GM23338 (cell line): ENCODE data around the gene GBE1. TPM values are rescaled to one million over a fixed set of nuclear protein-coding genes. Genes with fewer than 3 reads are reported as not detected.

ENCODE experiments used
- ATAC-seq: fragments of 200-7000 bp; cut with Tn5 transposase; 3 replicates; pipeline ENCODE4 v1.9.1; 2020
- DNase-seq: peaks from one replicate; pipeline ENCODE4 v3.0.0-alpha.2; 2015; ENCODE audit warnings: low spot score
- H2AFZ ChIP-seq: fragments of 200-600 bp; sonication (generic); 2 replicates; pipeline ENCODE4 v1.8.0; 2016; ENCODE audit warnings: antibody characterized with exemption, mild to moderate bottlenecking, moderate library complexity
- H3F3A ChIP-seq: fragments of 200-600 bp; sonication (generic); replicated peaks from 2 replicates; pipeline ENCODE4 v1.8.0; 2017; ENCODE audit warnings: antibody characterized with exemption, mixed run types, low read depth
- H3K27ac ChIP-seq: fragments of 200-600 bp; sonication (generic); 2 replicates; pipeline ENCODE4 v1.6.1; 2016; ENCODE audit warnings: low read depth
- H3K27me3 ChIP-seq: fragments of 200-600 bp; sonication (generic); 2 replicates; pipeline ENCODE4 v1.8.0; 2016; ENCODE audit warnings: mild to moderate bottlenecking, mixed run types, moderate library complexity; ENCODE audit not compliant: insufficient read depth
- H3K36me3 ChIP-seq: fragments of 200-600 bp; sonication (generic); 2 replicates; pipeline ENCODE4 v1.8.0; 2016; ENCODE audit warnings: mild to moderate bottlenecking; ENCODE audit not compliant: insufficient read depth
- H3K4me1 ChIP-seq: fragments of 200-600 bp; sonication (generic); 2 replicates; pipeline ENCODE4 v1.8.0; 2016; ENCODE audit warnings: mild to moderate bottlenecking, moderate library complexity; ENCODE audit not compliant: insufficient read depth
- H3K4me2 ChIP-seq: fragments of 200-600 bp; sonication (generic); 2 replicates; pipeline ENCODE4 v1.7.1; 2017; ENCODE audit warnings: mixed run types
- H3K4me3 ChIP-seq: fragments of 200-600 bp; sonication (generic); 2 replicates; pipeline ENCODE4 v1.6.1; 2016; ENCODE audit warnings: mixed run types
- H3K79me2 ChIP-seq: fragments of 200-600 bp; sonication (generic); replicated peaks from 2 replicates; pipeline ENCODE4 v1.8.0; 2017; ENCODE audit warnings: mild to moderate bottlenecking; ENCODE audit not compliant: insufficient read depth
- H3K9me2 ChIP-seq: fragments of 200-600 bp; sonication (generic); 2 replicates; pipeline ENCODE4 v1.8.0; 2017; ENCODE audit not compliant: insufficient read depth
- H4K20me1 ChIP-seq: fragments of 200-600 bp; sonication (generic); replicated peaks from 2 replicates; pipeline ENCODE4 v1.8.0; 2017; ENCODE audit warnings: mild to moderate bottlenecking; ENCODE audit not compliant: insufficient read depth
- H3K27ac Mint-ChIP-seq: 2 replicates; pipeline ENCODE4 v1.8.0; 2020; ENCODE audit warnings: inconsistent platforms, mild to moderate bottlenecking, moderate library complexity, mixed read lengths
- H3K27me3 Mint-ChIP-seq: 3 replicates; pipeline ENCODE4 v1.8.0; 2022; ENCODE audit warnings: low read depth, mild to moderate bottlenecking, moderate library complexity, mixed read lengths, inconsistent platforms; ENCODE audit not compliant: insufficient read depth, poor library complexity
- H3K36me3 Mint-ChIP-seq: 3 replicates; pipeline ENCODE4 v1.8.0; 2021; ENCODE audit warnings: low read depth, mild to moderate bottlenecking, inconsistent platforms, moderate library complexity, mixed read lengths
- H3K4me1 Mint-ChIP-seq: 3 replicates; pipeline ENCODE4 v1.8.0; 2020; ENCODE audit warnings: mild to moderate bottlenecking, inconsistent platforms, mixed read lengths
- H3K4me3 Mint-ChIP-seq: 3 replicates; pipeline ENCODE4 v1.8.0; 2021; ENCODE audit warnings: moderate library complexity, mild to moderate bottlenecking, inconsistent platforms, mixed read lengths
- H3K9me3 Mint-ChIP-seq: 3 replicates; pipeline ENCODE4 v1.8.0; 2020; ENCODE audit warnings: moderate library complexity, mild to moderate bottlenecking, inconsistent platforms, mixed read lengths
- CREB1 ChIP-seq: fragments of 250-450 bp; sonication (Bioruptor Pico); IDR thresholded peaks from 2 replicates; pipeline ENCODE4 v1.5.0; 2020; ENCODE audit warnings: low read depth, mild to moderate bottlenecking, moderate library complexity
- CTCF ChIP-seq, 2 experiments: fragments of 200-600 bp in 1 of 2; sonication (generic) in 1 of 2; conservative IDR thresholded peaks; 2 replicates each; pipeline versions ENCODE4 v1.5.1 to v1.6.1; 2016 to 2017; ENCODE audit warnings: antibody characterized with exemption in 2 of 2, low read depth in 2 of 2, mild to moderate bottlenecking in 2 of 2, moderate library complexity in 1 of 2
- ETS1 ChIP-seq: IDR thresholded peaks from 2 replicates; pipeline ENCODE4 v1.6.1; 2016; ENCODE audit warnings: antibody characterized with exemption
- EZH2 ChIP-seq: fragments of 200-600 bp; sonication (generic); IDR thresholded peaks from one replicate; pipeline ENCODE4 v1.8.0; 2017; ENCODE audit warnings: antibody characterized with exemption, mild to moderate bottlenecking, low read depth; ENCODE audit not compliant: unreplicated experiment
- EZH2phosphoT487 ChIP-seq: fragments of 200-600 bp; sonication (generic); IDR thresholded peaks from one replicate; pipeline ENCODE4 v1.8.1; 2018; ENCODE audit warnings: antibody characterized with exemption; ENCODE audit not compliant: unreplicated experiment
- JUNB ChIP-seq: IDR thresholded peaks from one replicate; pipeline ENCODE4 v1.6.1; 2016; ENCODE audit warnings: antibody characterized with exemption; ENCODE audit not compliant: unreplicated experiment
- NANOG ChIP-seq: IDR thresholded peaks from 2 replicates; pipeline ENCODE4 v1.6.1; 2016; ENCODE audit warnings: antibody characterized with exemption, borderline replicate concordance
- POLR2AphosphoS5 ChIP-seq: IDR thresholded peaks from 2 replicates; pipeline ENCODE4 v1.6.1; 2016; ENCODE audit warnings: antibody characterized with exemption, low read depth
- REST ChIP-seq: IDR thresholded peaks from one replicate; pipeline ENCODE4 v1.6.1; 2018; ENCODE audit warnings: antibody characterized with exemption; ENCODE audit not compliant: unreplicated experiment
- STAT1 ChIP-seq: IDR thresholded peaks from one replicate; pipeline ENCODE4 v1.6.1; 2016; ENCODE audit warnings: antibody characterized with exemption; ENCODE audit not compliant: unreplicated experiment
- ZNF114 ChIP-seq: fragments of 250-450 bp; sonication (Bioruptor Pico); IDR thresholded peaks from 2 replicates; pipeline ENCODE4 v1.5.0; 2020; ENCODE audit warnings: mild to moderate bottlenecking, moderate library complexity
- ZNF331 ChIP-seq: fragments of 250-450 bp; sonication (Bioruptor Pico); IDR thresholded peaks from 2 replicates; pipeline ENCODE4 v1.5.0; 2020; ENCODE audit warnings: low read depth, mild to moderate bottlenecking, moderate library complexity
- polyA plus RNA-seq: library from polyadenylated mRNA; unstranded; fragments of >200 nt; fragmentation: Nextera tagmentation; extraction: Ambion mirVana; gene quantifications from 2 replicates; pipeline ENCODE4 v1.2.1, GENCODE V29; 2016
- total RNA-seq: library from RNA; depleted of rRNA; stranded (reverse); fragments of >200 nt; shearing (Covaris generic); gene quantifications from 2 replicates; pipeline ENCODE4 v1.2.3, GENCODE V29; 2014

GBE1 gene
- total and polyA plus RNA-seq, 2 experiments from 2014 or later: 6.4 to 12.2 TPM

- TF ChIP-seq CTCF (conservative IDR thresholded peaks at IDR 0.05; ENCODE audit: low read depth in 2 of 2): no peak
These were observed 3.2 kb downstream of the GBE1 start (continued) for GRCh38 chr3:81758275-81758674.

- Histone ChIP-seq H3K9me2 (no peaks in the 10 kb centered on the region), H3K4me1 (no peaks in the 10 kb centered on the region), H3K36me3 (no peaks in the 10 kb centered on the region), H3K4me2 (no peak overlapping the region), H3K79me2 (no peaks in the 10 kb centered on the region), H3F3A (no peaks in the 10 kb centered on the region), H2AFZ (no peak overlapping the region), H3K4me3 (no peak overlapping the region), H3K27me3 (no peaks in the 10 kb centered on the region), H4K20me1 (no peaks in the 10 kb centered on the region), H3K27ac (no peak overlapping the region)
- peaks cover 6% of the 10 kb centered on the region; the same call in 2 of the 3 replicates for H3K9me3 Mint-ChIP-seq
- H3K27me3 Mint-ChIP-seq: no peaks in the 10 kb centered on the region
- DNase-seq (no peak), ATAC-seq (no peak)
- H3K4me3 Mint-ChIP-seq: no peak overlapping the region
- H3K4me1 Mint-ChIP-seq: peaks cover 6% of the 10 kb centered on the region; the same call in 1 of the 3 replicates
- peaks cover 7% of the 10 kb centered on the region; the same call in 2 of the 3 replicates for H3K36me3 Mint-ChIP-seq
- no peak overlapping the region for H3K27ac Mint-ChIP-seq
- no peak for TF ChIP-seq EZH2
- no peak for TF ChIP-seq NANOG
- TF ChIP-seq STAT1: no peak
- TF ChIP-seq REST: no peak
- TF ChIP-seq CTCF (conservative IDR thresholded peaks at IDR 0.05; ENCODE audit: low read depth in 2 of 2): no peak
- no peak for TF ChIP-seq CREB1 (CRISPR knock-in tag)
- no peak for TF ChIP-seq ZNF114 (CRISPR knock-in tag)
- TF ChIP-seq EZH2phosphoT487: no peak
- TF ChIP-seq POLR2AphosphoS5: no peak
- TF ChIP-seq JUNB: no peak
- TF ChIP-seq ETS1: no peak
- TF ChIP-seq ZNF331: no peak
These were observed 7.9 kb downstream of the GBE1 start for GRCh38 chr3:81753416-81754027.
